Activated CD4-positive, alpha-beta memory T cell treated with anti-CD3 and anti-CD28 coated beads, Interleukin-2, amount 10 ng/mL, durations not matched to agents 7 days and 5 days (primary cell): Measurements from ENCODE around the gene PDLIM5. TPM values are rescaled to one million over a fixed set of nuclear protein-coding genes. Genes with fewer than 3 reads are reported as not detected.
"Not testable (repeated sequence)": the region's sequence is repeated elsewhere in the genome, so short reads cannot be mapped to it uniquely, and the experiment has no call there.

Source experiments
- CTCF ChIA-PET: fragments of 350-600 bp; sonication (Branson Sonifier 250); formaldehyde crosslinking; loops from one replicate; lab custom pipeline; 2021; ENCODE audit warnings: antibody characterized with exemption, inconsistent platforms; lab: Charles Lee
- POLR2A ChIA-PET: fragments of 350-600 bp; sonication (Branson Sonifier 250); formaldehyde crosslinking; loops from one replicate; lab custom pipeline; 2021; ENCODE audit warnings: antibody characterized with exemption; lab: Charles Lee
- DNase-seq: peaks from one replicate; pipeline ENCODE4 v3.0.0-alpha.2; 2020
- H3K27ac Mint-ChIP-seq: one replicate; pipeline ENCODE4 v1.8.0; 2021; ENCODE audit warnings: mild to moderate bottlenecking, mixed read lengths
- H3K27me3 Mint-ChIP-seq: one replicate; pipeline ENCODE4 v1.8.0; 2021; ENCODE audit warnings: mixed read lengths
- H3K36me3 Mint-ChIP-seq: one replicate; pipeline ENCODE4 v1.8.0; 2021; ENCODE audit warnings: low read depth, mixed read lengths
- H3K4me1 Mint-ChIP-seq: one replicate; pipeline ENCODE4 v1.8.0; 2021; ENCODE audit warnings: mixed read lengths
- H3K4me3 Mint-ChIP-seq: one replicate; pipeline ENCODE4 v1.8.0; 2021; ENCODE audit warnings: mild to moderate bottlenecking, mixed read lengths
- H3K9me3 Mint-ChIP-seq: one replicate; pipeline ENCODE4 v1.8.0; 2021; ENCODE audit warnings: mixed read lengths
- total RNA-seq, 2 experiments: library from RNA; stranded (reverse); gene quantifications; one replicate each; pipeline ENCODE4 v1.2.3, GENCODE V29; 2021

Gene PDLIM5
- total RNA-seq, 2 experiments from 2014 or later = 24.0 to 24.9 TPM

- ChIA-PET CTCF (no interaction called here), POLR2A (interaction anchor here (1.2 kb wide), 2 partner anchors 196 to 264 kb away, joined by 3 read pairs; no protein-coding TSS in a partner anchor)
- H3K27me3 Mint-ChIP-seq = no peaks in the 10 kb centered on the region
- H3K36me3 Mint-ChIP-seq = no peaks in the 10 kb centered on the region
- no peak overlapping the region for H3K4me3 Mint-ChIP-seq
- H3K9me3 Mint-ChIP-seq = no peaks in the 10 kb centered on the region
- no peaks in the 10 kb centered on the region for H3K4me1 Mint-ChIP-seq
- DNase-seq = no peak
- H3K27ac Mint-ChIP-seq = no peak overlapping the region
These were observed 151.5 kb downstream of the PDLIM5 start for GRCh38 chr4:94603170-94603747.

GRCh38 chr4:94605241-94605805 is 153.6 kb downstream of the PDLIM5 start:
- Mint-ChIP-seq H3K4me3 (no peak overlapping the region), H3K36me3 (no peaks in the 10 kb centered on the region), H3K27ac (no peak overlapping the region), H3K4me1 (no peaks in the 10 kb centered on the region), H3K27me3 (no peaks in the 10 kb centered on the region), H3K9me3 (no peaks in the 10 kb centered on the region)
- no peak for DNase-seq
- POLR2A ChIA-PET = no interaction called here
- CTCF ChIA-PET = no interaction called here

GRCh38 chr4:94610145-94610544 is 158.4 kb downstream of the PDLIM5 start:
- Mint-ChIP-seq H3K9me3 (no peaks in the 10 kb centered on the region), H3K4me3 (no peak overlapping the region), H3K4me1 (peaks cover 4% of the 10 kb centered on the region), H3K27me3 (no peaks in the 10 kb centered on the region), H3K27ac (no peak overlapping the region), H3K36me3 (no peaks in the 10 kb centered on the region)
- no peak for DNase-seq
- ChIA-PET POLR2A (no interaction called here), CTCF (interaction anchor here (0.8 to 2.7 kb wide), 2 partner anchors 10 to 13 kb away, joined by 3 to 12 read pairs; no protein-coding TSS in a partner anchor)

GRCh38 chr4:94613248-94613647 is 161.5 kb downstream of the PDLIM5 start:
- Mint-ChIP-seq H3K36me3 (no peaks in the 10 kb centered on the region), H3K9me3 (no peaks in the 10 kb centered on the region), H3K27ac (no peak overlapping the region), H3K27me3 (no peaks in the 10 kb centered on the region), H3K4me1 (peaks cover 4% of the 10 kb centered on the region), H3K4me3 (no peak overlapping the region)
- DNase-seq = no peak
- POLR2A ChIA-PET = no interaction called here
- CTCF ChIA-PET = no interaction called here

GRCh38 chr4:94615451-94615850 is 163.7 kb downstream of the PDLIM5 start:
- CTCF ChIA-PET = no interaction called here
- H3K36me3 Mint-ChIP-seq = no peaks in the 10 kb centered on the region
- H3K4me3 Mint-ChIP-seq = no peak overlapping the region
- POLR2A ChIA-PET = no interaction called here
- H3K27me3 Mint-ChIP-seq = no peaks in the 10 kb centered on the region
- peaks cover 4% of the 10 kb centered on the region for H3K4me1 Mint-ChIP-seq
- no peak overlapping the region for H3K27ac Mint-ChIP-seq
- no peaks in the 10 kb centered on the region for H3K9me3 Mint-ChIP-seq
- DNase-seq = no peak

- Mint-ChIP-seq H3K36me3 (no peaks in the 10 kb centered on the region), H3K4me3 (no peak overlapping the region), H3K4me1 (no peaks in the 10 kb centered on the region), H3K27ac (no peak overlapping the region), H3K9me3 (no peaks in the 10 kb centered on the region), H3K27me3 (no peaks in the 10 kb centered on the region)
- ChIA-PET POLR2A (no interaction called here), CTCF (interaction anchor here (0.6 to 3.4 kb wide), 5 partner anchors 9 to 504 kb away, joined by 3 to 12 read pairs (median 5); no protein-coding TSS in a partner anchor)
- no peak for DNase-seq
These were observed 169.8 kb downstream of the PDLIM5 start for GRCh38 chr4:94621491-94622080.

- H3K27me3 Mint-ChIP-seq = no peaks in the 10 kb centered on the region
- H3K27ac Mint-ChIP-seq = no peak overlapping the region
- DNase-seq = no peak
- no peaks in the 10 kb centered on the region for H3K4me1 Mint-ChIP-seq
- H3K9me3 Mint-ChIP-seq = no peaks in the 10 kb centered on the region
- ChIA-PET POLR2A (no interaction called here), CTCF (interaction anchor here (0.6 to 0.9 kb wide), 4 partner anchors 13 to 784 kb away, joined by 3 read pairs; no protein-coding TSS in a partner anchor)
- H3K4me3 Mint-ChIP-seq = no peak overlapping the region
- no peaks in the 10 kb centered on the region for H3K36me3 Mint-ChIP-seq
These were observed 171.6 kb downstream of the PDLIM5 start for GRCh38 chr4:94623126-94623911.

- Mint-ChIP-seq H3K4me1 (no peaks in the 10 kb centered on the region), H3K9me3 (no peaks in the 10 kb centered on the region), H3K27ac (no peak overlapping the region), H3K36me3 (no peaks in the 10 kb centered on the region), H3K4me3 (no peak overlapping the region), H3K27me3 (no peaks in the 10 kb centered on the region)
- no peak for DNase-seq
- POLR2A ChIA-PET = no interaction called here
- CTCF ChIA-PET = no interaction called here
These were observed 175.2 kb downstream of the PDLIM5 start for GRCh38 chr4:94626942-94627341.

- POLR2A ChIA-PET, H3K27ac Mint-ChIP-seq, DNase-seq, H3K27me3 Mint-ChIP-seq, H3K4me3 Mint-ChIP-seq, H3K4me1 Mint-ChIP-seq, CTCF ChIA-PET, H3K36me3 Mint-ChIP-seq, H3K9me3 Mint-ChIP-seq: not testable (repeated sequence)
These were observed 177.3 kb downstream of the PDLIM5 start for GRCh38 chr4:94629058-94629457.

- H3K9me3 Mint-ChIP-seq = no peaks in the 10 kb centered on the region
- DNase-seq = no peak
- H3K27ac Mint-ChIP-seq = no peak overlapping the region
- H3K36me3 Mint-ChIP-seq = no peaks in the 10 kb centered on the region
- CTCF ChIA-PET = interaction anchor here (1.2 kb wide), 1 partner anchor 8 kb away, joined by 5 read pairs; no protein-coding TSS in a partner anchor
- POLR2A ChIA-PET = no interaction called here
- no peaks in the 10 kb centered on the region for H3K4me1 Mint-ChIP-seq
- no peak overlapping the region for H3K4me3 Mint-ChIP-seq
- no peaks in the 10 kb centered on the region for H3K27me3 Mint-ChIP-seq
These were observed 178.1 kb downstream of the PDLIM5 start for GRCh38 chr4:94629837-94630236.

- Mint-ChIP-seq H3K27me3 (no peaks in the 10 kb centered on the region), H3K9me3 (no peaks in the 10 kb centered on the region), H3K4me3 (no peak overlapping the region), H3K4me1 (no peaks in the 10 kb centered on the region), H3K36me3 (no peaks in the 10 kb centered on the region), H3K27ac (no peak overlapping the region)
- CTCF ChIA-PET = no interaction called here
- POLR2A ChIA-PET = no interaction called here
- no peak for DNase-seq
These were observed 182.5 kb downstream of the PDLIM5 start for GRCh38 chr4:94634271-94634670.

GRCh38 chr4:94635177-94635576 is 183.4 kb downstream of the PDLIM5 start:
- Mint-ChIP-seq H3K27ac (no peak overlapping the region), H3K36me3 (no peaks in the 10 kb centered on the region), H3K9me3 (no peaks in the 10 kb centered on the region), H3K4me3 (no peak overlapping the region), H3K27me3 (no peaks in the 10 kb centered on the region), H3K4me1 (no peaks in the 10 kb centered on the region)
- no peak for DNase-seq
- POLR2A ChIA-PET = no interaction called here
- CTCF ChIA-PET = no interaction called here

- H3K4me1 Mint-ChIP-seq = no peaks in the 10 kb centered on the region
- ChIA-PET POLR2A (no interaction called here), CTCF (no interaction called here)
- no peak overlapping the region for H3K27ac Mint-ChIP-seq
- DNase-seq = no peak
- no peaks in the 10 kb centered on the region for H3K27me3 Mint-ChIP-seq
- no peaks in the 10 kb centered on the region for H3K9me3 Mint-ChIP-seq
- no peaks in the 10 kb centered on the region for H3K36me3 Mint-ChIP-seq
- H3K4me3 Mint-ChIP-seq = no peak overlapping the region
These were observed 184.3 kb downstream of the PDLIM5 start for GRCh38 chr4:94636004-94636403.
